Myometrial cell (primary cell): ENCODE measurements around the gene PRKCE. TPM values are rescaled to one million over a fixed set of nuclear protein-coding genes. Genes with fewer than 3 reads are reported as not detected.

Source experiments
- total RNA-seq: library from RNA; depleted of rRNA; stranded (reverse); fragments of >200 nt; gene quantifications from 2 replicates; pipeline ENCODE4 v1.2.3, GENCODE V29; 2015

Gene PRKCE
- 4.6 and 9.8 TPM in 2 replicates for total RNA-seq

GRCh38 chr2:45651415-45652089 is at the start of gene PRKCE:
TSS of gene PRKCE (plus strand) at chr2:45651675.

GRCh38 chr2:45611020-45611859 is 40.2 kb upstream of the PRKCE start, which contains the start of gene SRBD1:
TSS of gene SRBD1 (minus strand) at chr2:45611267. CDS start at chr2:45605441, 5,826 bp downstream.

Other genes with a start within 250 kb of the PRKCE start
- gene SRBD1, start 40.4 kb upstream of the PRKCE start, total RNA-seq: 16.1 and 18.6 TPM in 2 replicates